Gastrocnemius medialis (tissue), 4 donors: ENCODE measurements around the gene PPP3CA. TPM values are rescaled to one million over a fixed set of nuclear protein-coding genes. Genes with fewer than 3 reads are reported as not detected.

Experiments used
- ATAC-seq, 2 donors: fragments of 150-250 bp; one replicate each; pipeline ENCODE4 v1.9.1; 2016
- DNase-seq, 2 donors: peaks; one replicate each; pipeline ENCODE4 v3.0.0-alpha.2; 2019
- H3K27ac ChIP-seq, 4 donors: fragments of 200-600 bp; sonication (generic); 1 replicate in 1 of 4; 2 replicates in 3 of 4; pipeline ENCODE4 v1.5.1; 2016 to 2018; ENCODE audit warnings: mild to moderate bottlenecking in 2 of 4, moderate library complexity in 1 of 4
- H3K27me3 ChIP-seq, 3 donors: fragments of 200-600 bp; sonication (generic) in 2 of 3; 1 replicate in 1 of 3; 2 replicates in 2 of 3; pipeline versions ENCODE4 v1.5.1 to v1.6.0; 2016 to 2019; ENCODE audit warnings: mild to moderate bottlenecking in 1 of 3, moderate library complexity in 1 of 3
- H3K36me3 ChIP-seq, 2 donors: fragments of 200-600 bp; sonication (generic) in 1 of 2; one replicate each; pipeline ENCODE4 v1.5.1; 2017 to 2018
- H3K4me1 ChIP-seq, 2 donors: fragments of 200-600 bp; sonication (generic) in 1 of 2; one replicate each; pipeline ENCODE4 v1.5.1; 2016 to 2017; ENCODE audit warnings: mild to moderate bottlenecking in 2 of 2
- H3K4me3 ChIP-seq, 4 donors: fragments of 200-600 bp; sonication (generic) in 3 of 4; 1 replicate in 1 of 4; 2 replicates in 3 of 4; pipeline ENCODE4 v1.5.1; 2016 to 2019; ENCODE audit warnings: mild to moderate bottlenecking in 2 of 4
- H3K9me3 ChIP-seq, 3 donors: fragments of 200-600 bp; sonication (generic) in 2 of 3; 1 replicate in 1 of 3; 2 replicates in 2 of 3; pipeline ENCODE4 v1.5.1; 2016 to 2019
- CTCF ChIP-seq, 5 experiments: fragments of 450-650 bp in 3 of 5; fragments of 200-600 bp in 2 of 5; sonication (generic) in 2 of 5; IDR thresholded peaks in 4 of 5; conservative IDR thresholded peaks in 1 of 5; 1 replicate in 4 of 5; 2 replicates in 1 of 5; pipeline ENCODE4 v1.5.1; 2016 to 2019; ENCODE audit warnings: antibody characterized with exemption in 5 of 5, mild to moderate bottlenecking in 3 of 5, moderate library complexity in 3 of 5
- POLR2A ChIP-seq, 2 donors: fragments of 450-650 bp; IDR thresholded peaks; one replicate each; pipeline ENCODE4 v1.6.1; 2017; ENCODE audit warnings: antibody characterized with exemption in 2 of 2, mild to moderate bottlenecking in 2 of 2, moderate library complexity in 2 of 2
- in situ Hi-C, 4 donors: fragments of 200-750 bp; cut with MboI; loops; one replicate each; pipeline versions ENCODE4 v1.15.0 to v1.8.0; 2017; ENCODE audit warnings: low sequenced_read_pairs in 4 of 4
- intact Hi-C: fragments of 100-400 bp; cut with DNase I; formaldehyde crosslinking; loops from one replicate; pipeline ENCODE4 v1.15.1; 2023; ENCODE audit warnings: low total_unique reads
- total RNA-seq, 4 donors: library from RNA; depleted of rRNA; stranded (reverse); fragments of >200 nt; gene quantifications; one replicate each; pipeline versions ENCODE4 v1.1.0 to v1.2.3, GENCODE V29; 2016

PPP3CA gene
- total RNA-seq, 4 donors from 2014 or later = 25.1 to 30.3 (median 26.7) TPM

DNA sequence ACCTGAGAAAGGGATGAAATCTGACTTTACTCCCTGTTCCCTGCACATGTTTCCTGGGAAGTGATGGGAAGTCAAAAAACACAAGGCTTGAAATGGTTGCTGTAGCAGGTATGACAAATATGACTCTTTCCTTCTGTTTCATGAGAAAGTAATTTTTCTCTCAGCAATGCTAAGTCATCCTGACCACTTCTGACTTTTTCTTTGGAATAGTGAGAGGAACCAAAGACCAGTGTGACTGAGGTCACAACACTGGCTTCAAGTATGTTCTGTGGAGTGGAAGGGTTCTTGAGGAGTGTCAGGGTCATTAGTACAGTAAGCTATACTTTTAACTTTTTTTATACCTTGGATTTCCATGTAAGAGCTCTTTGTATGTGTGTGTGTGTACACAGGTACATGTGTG lies 225.3 kb downstream of the PPP3CA start:
- DNase-seq (no peak), ATAC-seq (no peak)
- Histone ChIP-seq H3K27me3 (no peaks in the 10 kb centered on the region), H3K4me3 (no peak overlapping the region), H3K27ac (no peak overlapping the region), H3K4me1 (peaks cover 14% of the 10 kb centered on the region in 2 donors), H3K36me3 (no peaks in the 10 kb centered on the region), H3K9me3 (no peaks in the 10 kb centered on the region)
- intact Hi-C loops = no loop called here
- in situ Hi-C loops = no loop called here
- no peak for TF ChIP-seq CTCF (IDR thresholded peaks at IDR 0.05 in 4 of 5, conservative IDR thresholded peaks at IDR 0.05 in 1 of 5)
- no peak for TF ChIP-seq POLR2A (IDR thresholded peaks at IDR 0.05)

GRCh38 chr4:101119141-101119540 lies 228.2 kb downstream of the PPP3CA start:
- Histone ChIP-seq H3K36me3 (no peaks in the 10 kb centered on the region), H3K27ac (no peak overlapping the region), H3K4me1 (peaks cover 3 to 9% of the 10 kb centered on the region in 2 donors), H3K4me3 (no peak overlapping the region), H3K27me3 (no peaks in the 10 kb centered on the region), H3K9me3 (no peaks in the 10 kb centered on the region)
- TF ChIP-seq CTCF (IDR thresholded peaks at IDR 0.05 in 4 of 5, conservative IDR thresholded peaks at IDR 0.05 in 1 of 5) (no peak), POLR2A (IDR thresholded peaks at IDR 0.05) (no peak)
- ATAC-seq (no peak), DNase-seq (no peak)
- intact Hi-C loops = no loop called here
- in situ Hi-C loops = no loop called here

DNA sequence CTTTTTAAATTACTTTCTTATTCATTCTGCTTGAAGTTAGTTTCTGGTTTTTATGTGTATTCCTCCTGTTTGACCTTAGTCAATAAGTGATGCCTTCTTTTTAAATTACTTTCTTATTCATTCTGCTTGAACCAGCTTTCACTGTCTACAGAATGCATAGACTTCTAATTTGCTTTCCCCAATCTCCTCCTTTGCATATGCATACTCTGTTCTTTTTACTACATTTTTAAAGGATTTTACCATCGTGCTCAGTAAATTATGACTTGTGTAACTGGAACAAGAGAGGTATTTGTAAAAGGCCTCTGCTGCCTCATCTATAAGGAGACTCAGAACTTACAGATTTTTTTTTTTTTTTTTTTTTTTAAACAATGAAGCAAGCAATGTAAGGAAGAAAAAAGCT lies 228.7 kb downstream of the PPP3CA start:
- intact Hi-C loops = no loop called here
- in situ Hi-C loops = no loop called here
- no peaks in the 10 kb centered on the region for H3K9me3 ChIP-seq
- H3K36me3 ChIP-seq = no peaks in the 10 kb centered on the region
- H3K4me1 ChIP-seq = peaks cover 3 to 9% of the 10 kb centered on the region in 2 donors
- H3K27me3 ChIP-seq = no peaks in the 10 kb centered on the region
- no peak overlapping the region for H3K27ac ChIP-seq
- TF ChIP-seq POLR2A (IDR thresholded peaks at IDR 0.05) (no peak), CTCF (IDR thresholded peaks at IDR 0.05 in 4 of 5, conservative IDR thresholded peaks at IDR 0.05 in 1 of 5) (no peak)
- DNase-seq (no peak), ATAC-seq (no peak)
- no peak overlapping the region for H3K4me3 ChIP-seq

DNA sequence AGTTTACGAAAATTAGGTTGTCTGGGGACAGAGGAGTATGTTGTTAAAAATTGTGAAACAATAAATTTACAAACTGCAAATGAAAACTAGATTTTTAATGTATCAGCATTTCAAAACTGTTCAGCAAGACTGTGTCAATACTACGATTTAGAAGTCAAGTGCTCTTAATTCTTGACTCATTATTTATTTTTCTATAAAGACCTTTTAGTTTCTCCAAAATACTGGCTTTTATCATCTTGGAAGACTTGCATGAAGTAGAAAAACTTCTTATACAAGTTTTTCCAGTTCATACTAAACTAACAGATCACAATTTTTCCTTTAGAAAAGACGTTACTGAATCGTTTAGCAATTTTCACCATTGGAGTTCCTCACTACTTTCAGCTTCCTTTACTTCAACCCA lies 231.4 kb downstream of the PPP3CA start:
- H3K4me3 ChIP-seq = no peak overlapping the region
- no peak overlapping the region for H3K27ac ChIP-seq
- intact Hi-C loops (no loop called here), in situ Hi-C loops (no loop called here)
- H3K4me1 ChIP-seq = peaks cover 3 to 9% of the 10 kb centered on the region in 2 donors
- ATAC-seq = no peak
- no peaks in the 10 kb centered on the region for H3K36me3 ChIP-seq
- no peaks in the 10 kb centered on the region for H3K9me3 ChIP-seq
- DNase-seq = no peak
- TF ChIP-seq CTCF (IDR thresholded peaks at IDR 0.05 in 4 of 5, conservative IDR thresholded peaks at IDR 0.05 in 1 of 5) = no peak
- TF ChIP-seq POLR2A (IDR thresholded peaks at IDR 0.05) = no peak
- no peaks in the 10 kb centered on the region for H3K27me3 ChIP-seq

DNA sequence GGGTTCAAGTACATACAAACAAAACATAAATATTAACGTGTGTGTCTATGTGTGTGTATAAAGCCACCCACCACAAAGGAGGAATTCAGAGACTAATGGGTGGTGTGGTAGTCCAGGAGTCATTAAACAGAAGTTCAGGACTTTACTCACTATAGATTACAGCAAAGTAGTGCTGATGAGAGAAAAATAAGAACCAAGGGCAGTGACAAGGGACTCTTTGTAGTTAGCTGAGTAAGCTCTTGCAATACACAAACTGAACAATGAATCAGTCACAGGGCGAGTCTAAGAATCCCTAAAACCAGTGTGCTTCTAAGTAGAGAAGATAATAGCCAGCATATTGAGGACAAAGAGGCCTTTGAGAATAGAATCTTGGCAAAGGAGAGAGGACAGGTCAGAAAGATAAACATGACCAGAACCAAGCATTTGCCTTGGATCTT lies 232.4 kb downstream of the PPP3CA start:
- intact Hi-C loops (no loop called here), in situ Hi-C loops (no loop called here)
- H3K4me1 ChIP-seq = peaks cover 3 to 9% of the 10 kb centered on the region in 2 donors
- DNase-seq = no peak
- no peaks in the 10 kb centered on the region for H3K27me3 ChIP-seq
- TF ChIP-seq CTCF (IDR thresholded peaks at IDR 0.05 in 4 of 5, conservative IDR thresholded peaks at IDR 0.05 in 1 of 5) = no peak
- H3K4me3 ChIP-seq = no peak overlapping the region
- no peaks in the 10 kb centered on the region for H3K36me3 ChIP-seq
- H3K27ac ChIP-seq = no peak overlapping the region
- H3K9me3 ChIP-seq = no peaks in the 10 kb centered on the region
- peak in 1 of 2 donors; percentile 44 for ATAC-seq
